K562 (cell line): Measurements from ENCODE around the gene HCN1. TPM values are rescaled to one million over a fixed set of nuclear protein-coding genes. Genes with fewer than 3 reads are reported as not detected.
A peak's percentile ranks its signal among the peaks of the same experiment; 100 is the strongest.

Experiments
- ATAC-seq: fragments of 200-7000 bp; cut with Tn5 transposase; 3 replicates; pipeline ENCODE4 v1.9.1; 2020; ENCODE audit warnings: moderate library complexity
- BruUV-seq: library from RNA; stranded (reverse); fragments of 400-500 nt; replicated peaks from 2 replicates; lab custom pipeline; 2021; lab: Mats Ljungman, UMichigan
- CTCF ChIA-PET: fragments of 300-600 bp; formaldehyde crosslinking; extraction: SDS; loops from one replicate; lab custom pipeline; 2021; ENCODE audit warnings: low intra/inter-chr PET ratio; lab: Yijun Ruan, JAX
- POLR2A ChIA-PET: fragments of 300-600, 350-650 bp; sonication (Branson Sonifier 250); formaldehyde crosslinking; extraction: SDS; loops from one replicate; lab custom pipeline; 2021; ENCODE audit warnings: antibody characterized with exemption, inconsistent platforms; lab: Yijun Ruan, JAX
- DNase-seq, 4 experiments: peaks; one replicate each; pipeline versions ENCODE4 v3.0.0 to v3.0.0-alpha.2; 2011 to 2018; ENCODE audit warnings: low spot score in 3 of 4, mixed read lengths in 3 of 4; ENCODE audit errors: extremely low read depth in 1 of 4
- FAIRE-seq: peaks from 2 replicates; lab custom pipeline; 2011; peaks lifted over from hg19 to GRCh38; lab: Jason Lieb, UNC
- H2AFZ ChIP-seq: 2 replicates; pipeline ENCODE4 v1.6.0; 2011; ENCODE audit warnings: low read depth, low read length, control low read depth, inconsistent platforms
- H3K27ac ChIP-seq: fragments of 200-600 bp; 3 replicates; pipeline ENCODE4 v1.8.0; 2011; ENCODE audit warnings: low read depth, mild to moderate bottlenecking, control low read depth, inconsistent platforms, low read length, moderate library complexity, mixed read lengths; ENCODE audit errors: extremely low read depth
- H3K27me3 ChIP-seq, 2 experiments: fragments of 300-600 bp in 1 of 2; 2 replicates in 1 of 2; 3 replicates in 1 of 2; pipeline versions ENCODE4 v1.6.0 to v1.8.0; 2011; ENCODE audit warnings: inconsistent platforms in 2 of 2, low read length in 2 of 2, mild to moderate bottlenecking in 1 of 2, mixed read lengths in 1 of 2, moderate library complexity in 1 of 2; ENCODE audit not compliant: control insufficient read depth in 2 of 2, insufficient read depth in 2 of 2
- H3K36me3 ChIP-seq: fragments of 300-600 bp; 3 replicates; pipeline ENCODE4 v1.8.0; 2011; ENCODE audit warnings: mild to moderate bottlenecking, low read length, inconsistent platforms; ENCODE audit not compliant: control insufficient read depth, insufficient read depth
- H3K4me1 ChIP-seq, 2 experiments: fragments of 200-600 bp in 1 of 2; replicated peaks in 1 of 2; 2 replicates in 1 of 2; 3 replicates in 1 of 2; pipeline versions ENCODE4 v1.5.1 to v1.8.0; 2011; ENCODE audit warnings: inconsistent platforms in 2 of 2, low read length in 2 of 2, mild to moderate bottlenecking in 1 of 2, mixed read lengths in 1 of 2, moderate library complexity in 1 of 2; ENCODE audit not compliant: control insufficient read depth in 2 of 2, insufficient read depth in 2 of 2
- H3K4me2 ChIP-seq: 2 replicates; pipeline ENCODE4 v1.6.1; 2011; ENCODE audit warnings: low read length, control low read depth, inconsistent platforms, mixed read lengths; ENCODE audit not compliant: insufficient read depth
- H3K4me3 ChIP-seq: fragments of 200-600 bp; sonication (generic), shearing (Covaris generic); 2 replicates; pipeline ENCODE4 v1.5.1; 2016; ENCODE audit warnings: control low read depth, inconsistent platforms
- H3K79me2 ChIP-seq: fragments of 200-600 bp; 3 replicates; pipeline ENCODE4 v1.8.0; 2011; ENCODE audit warnings: low read length, inconsistent platforms; ENCODE audit not compliant: control insufficient read depth, insufficient read depth
- H3K9ac ChIP-seq, 2 experiments: 2 replicates each; pipeline versions ENCODE4 v1.6.0 to v1.6.1; 2011; ENCODE audit warnings: low read depth in 2 of 2, low read length in 2 of 2, control low read depth in 1 of 2, inconsistent platforms in 1 of 2, mild to moderate bottlenecking in 1 of 2, mixed read lengths in 1 of 2; ENCODE audit not compliant: insufficient read depth in 1 of 2
- H3K9me1 ChIP-seq: one replicate; pipeline ENCODE4 v1.6.0; 2011; ENCODE audit warnings: inconsistent platforms, mild to moderate bottlenecking, low read length, moderate library complexity; ENCODE audit not compliant: control insufficient read depth, insufficient read depth
- H3K9me3 ChIP-seq: replicated peaks from 2 replicates; pipeline ENCODE4 v1.5.1; 2011; ENCODE audit warnings: low read depth, low read length, inconsistent platforms; ENCODE audit not compliant: control insufficient read depth, insufficient read depth
- H4K20me1 ChIP-seq: replicated peaks from 2 replicates; pipeline ENCODE4 v1.6.1; 2011; ENCODE audit warnings: low read length, inconsistent platforms, mixed read lengths; ENCODE audit not compliant: control insufficient read depth, insufficient read depth
- CTCF ChIP-seq, 3 experiments: IDR thresholded peaks in 2 of 3; conservative IDR thresholded peaks in 1 of 3; 2 replicates each; pipeline ENCODE4 v1.5.1; 2011 to 2012; ENCODE audit warnings: low read length in 3 of 3, mild to moderate bottlenecking in 3 of 3, control low read depth in 2 of 3, improper control_type of control experiment in 1 of 3, inconsistent platforms in 1 of 3, low read depth in 1 of 3, mixed read lengths in 1 of 3, moderate library complexity in 1 of 3; ENCODE audit not compliant: insufficient read depth in 2 of 3
- DEAF1 ChIP-seq: fragments of 450-650 bp; formaldehyde crosslinking; IDR thresholded peaks from 2 replicates; pipeline ENCODE4 v1.4.0; 2020; ENCODE audit warnings: mild to moderate bottlenecking, moderate library complexity
- E2F6 ChIP-seq, 2 experiments: IDR thresholded peaks; 2 replicates each; pipeline ENCODE4 v1.6.1; 2011; ENCODE audit warnings: borderline replicate concordance in 1 of 2, control low read depth in 1 of 2, low read depth in 1 of 2, low read length in 1 of 2, mild to moderate bottlenecking in 1 of 2, mixed read lengths in 1 of 2, moderate library complexity in 1 of 2; ENCODE audit not compliant: insufficient read depth in 1 of 2, insufficient read length in 1 of 2, poor library complexity in 1 of 2, severe bottlenecking in 1 of 2; ENCODE audit errors: extremely low read depth in 1 of 2
- ETV1 ChIP-seq: fragments of 450-650 bp; conservative IDR thresholded peaks from 2 replicates; pipeline ENCODE4 v1.6.1; 2016; ENCODE audit warnings: missing genetic modification characterization, control low read depth, low read depth, missing compliant biosample characterization
- KHSRP ChIP-seq: fragments of 450-650 bp; IDR thresholded peaks from 2 replicates; pipeline ENCODE4 v1.6.1; 2017
- MEIS2 ChIP-seq: fragments of 450-650 bp; IDR thresholded peaks from 2 replicates; pipeline ENCODE4 v1.6.1; 2014; ENCODE audit warnings: mild to moderate bottlenecking; ENCODE audit not compliant: partially characterized antibody
- TFAP4 ChIP-seq: sonication (generic); formaldehyde crosslinking; IDR thresholded peaks from 2 replicates; pipeline ENCODE4 v1.8.0; 2022; ENCODE audit warnings: missing genetic modification reagents, mild to moderate bottlenecking, moderate library complexity, borderline replicate concordance
- ZNF175 ChIP-seq: fragments of 200-800 bp; sonication (Bioruptor generic); IDR thresholded peaks from 2 replicates; pipeline ENCODE4 v1.6.1; 2016; ENCODE audit warnings: low read depth, mild to moderate bottlenecking, missing genetic modification characterization, missing compliant biosample characterization
- WGBS: fragments of 100-300 bp; shearing (Covaris generic); methylation state at CpG from one replicate; pipeline ENCODE4 v1.1.6; 2016; ENCODE audit warnings: low coverage, mixed read lengths; ENCODE audit not compliant: insufficient coverage; ENCODE audit errors: missing lambda C conversion rate; 5-methylcytosine and 5-hydroxymethylcytosine counted together
- in situ Hi-C: fragments of 300-500 bp; cut with MboI; formaldehyde crosslinking; loops from 4 replicates; pipeline ENCODE4 v1.15.0; 2018; ENCODE audit warnings: inconsistent platforms, mixed read lengths
- intact Hi-C: fragments of 100-400 bp; cut with micrococcal nuclease; formaldehyde crosslinking; loops from 2 replicates; pipeline ENCODE4 v1.14.2; 2022
- polyA plus RNA-seq, 8 experiments: library from polyadenylated mRNA; depleted of rRNA in 4 of 8; stranded (reverse) in 5 of 8; unstranded in 3 of 8; fragments of >200 nt; fragmentation: Nextera tagmentation in 2 of 8; fragmentation: Illumina TruSeq in 1 of 8; extraction: Ambion mirVana in 2 of 8; extraction: Trizol in 1 of 8; gene quantifications; 2 replicates each; pipeline versions ENCODE4 v1.2.1 to v1.2.3, GENCODE V29; 2011 to 2014; ENCODE audit warnings: inconsistent platforms in 1 of 8, missing spikeins in 1 of 8
- total RNA-seq, 7 experiments: library from RNA; depleted of rRNA in 6 of 7; stranded (reverse); fragments of >200 nt in 6 of 7; fragmentation: Illumina TruSeq in 2 of 7; extraction: Trizol in 2 of 7; gene quantifications; 2 replicates each; pipeline versions ENCODE4 v1.2.1 to v1.2.3, GENCODE V29; 2011 to 2021; ENCODE audit warnings: low replicate concordance in 1 of 7

The HCN1 gene
- total and polyA plus RNA-seq, 9 of the 15 experiments (the other 6 are each of a cell fraction or from before 2014, with no cell fraction given) = not detected

GRCh38 chr5:45252541-45252940, 443.6 kb downstream of the HCN1 start:
- Histone ChIP-seq H3K4me2 (no peak overlapping the region), H3K79me2 (no peaks in the 10 kb centered on the region), H3K9me1 (no peaks in the 10 kb centered on the region), H3K36me3 (no peaks in the 10 kb centered on the region), H2AFZ (no peak overlapping the region), H3K27me3 (no peaks in the 10 kb centered on the region), H3K4me3 (no peak overlapping the region), H4K20me1 (no peaks in the 10 kb centered on the region), H3K9ac (no peak overlapping the region), H3K27ac (no peak overlapping the region), H3K4me1 (no peaks in the 10 kb centered on the region), H3K9me3 (no peaks in the 10 kb centered on the region)
- POLR2A ChIA-PET = no interaction called here
- CTCF ChIA-PET = no interaction called here
- intact Hi-C loops = no loop called here
- ATAC-seq (no peak), FAIRE-seq (no peak), DNase-seq (no peak)
- no peak for TF ChIP-seq KHSRP
- WGBS = 3% methylated on average over 3 of the region's 3 CpGs
- in situ Hi-C loops = no loop called here
- BruUV-seq = no TSS peak

- ATAC-seq = peak; percentile 73
- Histone ChIP-seq H3K9me3 (no peaks in the 10 kb centered on the region; the same call in 1 of the 2 replicates), H3K27ac (no peak overlapping the region), H3K36me3 (no peaks in the 10 kb centered on the region), H3K4me2 (no peak overlapping the region), H3K9ac (no peak overlapping the region), H2AFZ (no peak overlapping the region), H3K79me2 (no peaks in the 10 kb centered on the region), H4K20me1 (no peaks in the 10 kb centered on the region), H3K27me3 (no peaks in the 10 kb centered on the region), H3K4me1 (no peaks in the 10 kb centered on the region), H3K9me1 (no peaks in the 10 kb centered on the region), H3K4me3 (no peak overlapping the region)
- POLR2A ChIA-PET = no interaction called here
- no peak for FAIRE-seq
- DNase-seq = peak in 2 of 4 experiments; percentile 7 to 11
- BruUV-seq = no TSS peak
- intact Hi-C loops = no loop called here
- in situ Hi-C loops = no loop called here
- WGBS = 2% methylated on average over 18 of the region's 25 CpGs
- CTCF ChIA-PET = no interaction called here
- TF ChIP-seq CTCF (IDR thresholded peaks at IDR 0.05 in 2 of 3, conservative IDR thresholded peaks at IDR 0.05 in 1 of 3; ENCODE audit: insufficient read depth in 2 of 3, low read depth in 1 of 3, low read length in 3 of 3) = peak in 2 of 3 experiments; percentile 6 to 7; a peak in 1 of 6 replicates
- no peak for TF ChIP-seq MEIS2
- no peak for TF ChIP-seq ETV1 (tag)
- no peak for TF ChIP-seq DEAF1 (CRISPR knock-in tag)
- TF ChIP-seq ZNF175 (CRISPR knock-in tag) = no peak
- TF ChIP-seq E2F6 (IDR thresholded peaks at IDR 0.05; ENCODE audit: borderline replicate concordance in 1 of 2, extremely low read depth in 1 of 2, insufficient read depth in 1 of 2, insufficient read length in 1 of 2, low read depth in 1 of 2, low read length in 1 of 2, poor library complexity in 1 of 2, severe bottlenecking in 1 of 2) = peak in 1 of 2 experiments; percentile 55
- TF ChIP-seq TFAP4 (CRISPR knock-in tag) = peak; percentile 16; the same call in 1 of the 2 replicates
These were observed 470.6 kb downstream of the HCN1 start for GRCh38 chr5:45225571-45226031.
